HG03354 (cell line): Measurements from ENCODE around the gene SDC4.

Experiments used
- ATAC-seq: cut with Tn5 transposase; IDR thresholded peaks from one replicate; pipeline ENCODE4 v1.9.1; 2021; ENCODE audit warnings: mild to moderate bottlenecking; ENCODE audit not compliant: unreplicated experiment, poor library complexity, severe bottlenecking

The SDC4 gene

GRCh38 chr20:45275338-45275737 is 72.9 kb downstream of the SDC4 start:
- ATAC-seq = no peak
